Ramos (cell line): ENCODE data around the gene POLR3A.

Experiments used
- in situ Hi-C: fragments of 300-500 bp; cut with MboI; formaldehyde crosslinking; loops from one replicate; pipeline ENCODE4 v1.14.3; 2022; ENCODE audit warnings: low sequenced_read_pairs; ENCODE audit not compliant: unreplicated experiment

POLR3A gene

DNA sequence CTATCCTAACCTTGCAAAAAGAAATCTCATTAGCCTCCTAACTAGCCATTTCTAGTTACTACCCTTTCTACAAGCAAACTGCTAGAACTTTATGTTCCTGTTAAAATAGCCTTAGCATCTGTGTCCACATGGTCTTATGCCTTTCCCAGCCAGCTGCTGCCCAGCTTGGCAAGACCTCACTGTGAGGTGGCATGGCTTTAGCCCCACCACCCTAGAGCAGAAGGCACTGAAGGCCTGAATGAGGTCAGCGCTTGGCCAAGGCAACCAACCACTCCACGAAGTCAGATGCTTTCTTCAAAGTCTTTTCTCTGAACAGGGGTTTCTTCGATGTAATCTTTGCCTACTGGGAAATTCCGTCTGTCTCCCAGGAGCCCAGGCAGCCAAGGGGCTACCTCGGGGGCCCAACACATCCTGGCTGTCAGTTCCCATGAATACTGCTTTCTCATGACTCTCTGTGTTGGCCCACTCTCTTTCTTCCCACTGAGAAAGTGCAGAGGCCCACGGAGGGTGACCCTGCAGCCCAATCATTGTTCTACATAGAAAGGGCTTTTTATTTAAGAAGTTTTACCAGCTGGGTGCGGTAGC is 41.6 kb downstream of the POLR3A start:
- in situ Hi-C loops = no loop called here

DNA sequence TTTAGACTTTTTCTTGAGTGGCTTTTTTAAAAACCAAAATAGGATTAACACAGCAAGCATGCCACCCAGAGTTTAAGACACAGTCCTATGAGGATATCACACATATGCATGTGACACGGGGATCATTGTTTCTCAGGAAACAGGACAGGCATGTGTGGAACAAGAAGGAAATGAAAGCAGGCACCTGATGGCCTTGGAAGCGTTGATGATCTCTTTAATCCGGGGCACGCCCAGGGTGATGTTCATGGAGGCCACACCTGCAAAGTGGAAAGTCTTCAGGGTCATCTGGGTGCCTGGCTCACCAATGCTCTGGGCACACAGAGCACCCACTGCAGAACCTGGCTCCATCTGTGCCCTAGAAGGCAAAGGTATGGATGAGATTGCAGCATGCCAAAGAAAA is 44.3 kb downstream of the POLR3A start:
- in situ Hi-C loops = no loop called here

DNA sequence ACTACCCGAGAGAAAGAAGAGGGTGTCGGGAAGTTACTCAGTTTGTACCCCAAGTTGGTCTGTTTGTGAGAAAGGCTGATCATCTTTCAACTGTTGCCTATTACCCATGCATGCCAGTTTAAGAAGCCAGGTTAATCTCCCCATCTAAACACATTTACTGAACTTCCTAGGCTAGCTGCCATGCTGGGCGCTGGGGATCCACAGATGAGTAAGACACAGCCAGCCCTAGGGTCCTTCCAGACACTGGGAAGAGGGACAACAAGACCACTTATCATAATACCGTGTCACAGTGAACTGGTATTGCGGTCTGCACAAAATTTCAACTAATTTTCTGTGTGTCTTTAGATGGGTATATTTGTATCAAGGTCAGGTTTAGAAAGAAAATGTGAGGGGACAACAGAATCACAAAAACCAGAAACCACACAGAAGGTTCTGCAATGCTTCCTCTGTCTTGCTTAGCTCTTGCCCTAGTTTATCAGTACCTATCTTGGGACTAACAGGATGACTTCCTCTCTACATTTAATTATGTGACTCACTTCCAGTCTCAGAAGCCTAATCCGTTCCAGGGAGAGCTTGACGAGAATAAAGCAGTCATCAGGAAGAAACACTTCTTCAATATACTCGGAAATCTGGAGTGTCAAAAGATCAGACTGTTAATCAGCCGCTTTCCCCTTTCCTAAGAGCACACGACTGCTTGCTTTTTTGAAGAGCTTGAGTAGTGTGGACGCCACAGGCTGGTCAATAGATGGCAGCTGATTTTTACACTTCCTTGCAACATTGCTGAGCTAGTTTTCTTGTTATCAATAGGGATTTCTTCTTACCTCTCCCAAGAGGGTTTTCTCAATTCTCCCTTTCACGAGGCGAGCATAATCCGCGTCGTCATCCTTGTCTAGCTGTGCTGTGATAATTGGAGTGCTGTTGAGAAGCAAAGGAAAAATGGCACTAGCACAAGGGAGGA is 45.7 kb downstream of the POLR3A start:
- in situ Hi-C loops = no loop called here

DNA sequence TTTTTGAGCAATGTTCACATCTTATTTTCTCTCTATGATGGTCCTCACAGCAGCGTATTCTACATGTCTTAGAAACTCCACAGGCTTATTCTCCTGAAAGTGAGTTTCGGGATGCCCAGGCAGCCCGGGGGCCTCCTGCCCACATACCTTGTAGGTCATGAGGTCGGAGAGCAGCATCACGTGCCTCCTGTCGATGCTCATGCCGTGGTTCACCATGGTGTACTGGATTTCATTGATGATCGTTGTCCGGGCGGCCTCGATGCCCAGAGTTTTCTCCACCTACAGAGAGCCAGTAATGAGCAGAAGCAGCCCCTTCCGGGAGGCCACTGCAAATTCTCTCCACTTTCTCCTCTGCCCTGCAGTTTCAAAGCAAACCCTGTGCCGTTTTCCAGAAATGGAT is 48.0 kb downstream of the POLR3A start:
- in situ Hi-C loops = no loop called here

DNA sequence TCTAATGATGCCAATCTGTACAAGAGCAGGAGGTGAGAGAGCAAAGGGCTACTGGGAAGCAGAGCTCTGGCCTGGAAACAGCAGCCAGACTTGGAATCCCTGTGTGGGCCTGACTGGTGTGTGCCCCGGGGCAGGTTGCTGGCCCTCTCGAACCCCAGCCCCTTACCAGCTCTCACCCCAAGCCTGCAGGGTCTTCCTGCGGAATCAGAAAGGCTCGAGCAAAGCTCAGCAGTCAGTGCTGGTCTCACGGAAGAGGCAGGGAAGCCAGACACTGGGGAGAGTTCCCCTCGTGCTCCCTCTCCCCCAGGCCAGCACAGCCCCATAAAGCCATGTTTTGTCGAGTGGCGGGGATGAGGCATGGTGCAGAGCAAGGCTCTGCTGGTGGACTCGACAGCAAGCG is 50.1 kb downstream of the POLR3A start:
- in situ Hi-C loops = no loop called here

DNA sequence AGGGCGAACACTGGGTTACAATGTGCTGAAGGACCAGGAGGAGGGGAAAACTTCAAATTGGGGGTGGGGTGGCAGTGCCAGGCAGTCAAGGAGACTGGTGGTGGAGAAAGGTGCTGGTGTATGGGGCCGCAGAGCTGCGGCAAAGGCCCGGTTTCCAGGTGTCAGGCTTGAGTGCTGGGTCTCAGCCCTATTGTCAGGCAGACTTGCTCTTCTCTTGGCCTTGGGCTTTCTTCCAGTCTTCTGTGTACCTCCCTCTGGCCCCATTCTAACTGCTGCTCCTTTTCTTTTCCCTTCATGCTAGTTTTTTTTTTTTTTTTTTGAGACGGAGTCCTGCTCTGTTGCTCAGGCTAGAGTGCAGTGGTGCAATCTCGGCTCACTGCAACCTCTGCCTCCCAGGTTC is 51.0 kb downstream of the POLR3A start:
- in situ Hi-C loops = no loop called here

DNA sequence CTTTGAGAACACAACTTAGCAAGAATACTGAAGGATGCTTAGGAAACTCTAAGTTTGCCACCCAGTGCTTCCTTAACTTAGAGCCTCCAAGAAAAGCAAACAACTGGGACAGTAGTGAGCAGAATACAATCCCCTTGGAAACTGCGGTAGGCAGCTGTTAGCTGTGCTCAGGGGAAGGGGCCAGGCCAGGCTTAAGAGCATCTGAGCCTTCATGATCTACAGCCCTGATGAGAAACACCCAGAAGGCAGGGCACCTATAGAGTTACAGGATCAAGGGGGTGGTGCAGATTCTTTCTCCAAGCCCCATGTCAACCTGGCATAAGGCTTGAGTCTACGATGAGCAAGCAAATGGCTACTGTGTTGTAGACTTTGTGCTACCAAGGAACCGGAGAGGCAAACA is 51.4 kb downstream of the POLR3A start:
- in situ Hi-C loops = no loop called here

DNA sequence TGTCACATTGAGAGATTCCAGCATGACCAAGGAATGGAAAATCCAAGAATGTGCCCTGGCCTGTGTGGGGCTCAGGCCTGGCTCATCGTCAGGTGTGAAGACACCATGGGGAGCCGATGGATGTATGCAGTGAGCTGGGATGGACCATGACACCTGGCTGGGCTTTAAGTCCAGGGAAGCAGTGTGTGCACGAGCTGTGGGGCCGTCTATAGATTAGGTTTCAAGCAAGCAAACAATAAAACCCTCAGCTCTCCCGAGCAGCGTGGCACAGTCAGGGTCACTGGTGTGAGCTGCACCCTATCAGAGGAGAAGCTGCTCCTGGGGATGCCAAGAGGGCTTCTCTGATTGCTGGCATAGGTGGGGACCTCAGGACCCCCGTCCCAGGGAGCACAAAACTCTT is 52.3 kb downstream of the POLR3A start:
- in situ Hi-C loops = no loop called here

DNA sequence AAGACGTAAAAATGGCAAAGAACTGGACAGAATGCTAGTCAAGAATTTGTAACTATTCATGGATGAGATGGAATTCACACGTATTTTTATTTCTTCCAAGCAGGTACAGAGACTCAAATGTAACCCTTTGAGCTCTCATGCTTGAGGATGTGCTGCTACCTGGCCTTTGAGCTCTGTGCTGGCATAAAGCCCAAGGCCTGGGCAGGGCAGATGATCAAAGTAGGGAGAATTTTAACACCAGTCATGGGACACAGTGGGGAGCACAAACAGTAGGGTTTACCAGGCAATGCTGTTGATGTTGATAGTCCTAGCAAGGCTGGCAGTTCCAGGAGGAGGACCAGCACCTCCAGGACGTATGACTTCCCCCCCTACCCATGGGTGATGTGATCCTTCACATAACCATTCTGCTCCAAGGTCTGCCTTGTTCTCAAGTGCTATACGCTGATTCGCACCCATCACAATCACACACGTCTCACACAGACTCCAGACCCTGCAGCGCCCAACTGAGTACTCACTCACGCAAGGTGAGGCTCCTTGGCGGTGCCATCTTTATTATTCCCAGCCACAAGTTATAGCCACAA is 54.1 kb downstream of the POLR3A start:
- in situ Hi-C loops = no loop called here

DNA sequence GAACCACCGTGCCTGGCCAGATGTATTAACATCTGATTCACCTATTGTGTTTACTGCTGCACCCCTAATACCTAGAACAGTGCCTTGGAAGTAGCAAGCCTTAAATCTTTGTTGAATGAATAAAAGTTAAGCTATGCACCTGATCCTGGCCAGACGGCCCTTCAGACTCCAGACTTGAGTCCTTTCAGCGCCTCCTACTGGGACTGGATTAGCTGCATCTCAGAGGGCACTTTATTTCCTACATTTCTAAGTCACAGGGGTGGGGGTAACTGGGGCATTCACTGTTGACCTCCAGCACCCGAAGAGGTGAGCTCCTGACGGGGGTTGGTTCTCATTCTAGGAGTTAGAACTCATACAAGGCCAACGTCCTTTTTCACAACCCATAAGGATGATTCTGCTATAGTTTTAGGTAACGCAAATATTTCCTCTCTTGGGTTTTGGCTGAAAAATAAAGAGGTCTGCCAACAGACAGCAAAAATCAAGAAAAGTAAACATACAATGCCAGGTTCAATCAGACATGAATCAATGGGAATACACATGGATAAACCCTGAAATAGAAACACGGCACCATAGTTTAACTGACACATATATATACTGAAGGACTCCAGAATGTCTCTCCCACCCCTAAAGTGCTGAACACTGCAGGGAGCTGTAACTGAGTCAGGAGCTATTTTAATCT is 54.8 kb downstream of the POLR3A start:
- in situ Hi-C loops = no loop called here

DNA sequence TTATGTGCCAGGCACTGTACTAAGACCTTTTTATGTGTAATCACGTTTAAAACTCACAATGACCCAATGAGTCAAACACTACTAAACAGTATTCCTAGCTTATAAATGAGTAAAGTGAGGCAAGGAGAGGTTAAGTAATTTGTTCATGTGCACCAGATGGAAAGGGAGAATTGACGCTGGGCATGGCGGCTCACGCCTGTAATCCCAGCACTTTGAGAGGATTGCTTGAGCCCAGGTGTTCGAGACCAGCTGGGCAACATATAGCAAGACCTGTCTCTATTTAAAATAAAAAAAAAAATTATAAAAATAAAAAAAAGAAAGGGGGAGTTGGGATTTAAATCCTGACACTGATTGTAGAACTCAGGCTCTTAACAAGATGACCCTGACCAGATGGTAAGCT is 56.0 kb downstream of the POLR3A start:
- in situ Hi-C loops = no loop called here

DNA sequence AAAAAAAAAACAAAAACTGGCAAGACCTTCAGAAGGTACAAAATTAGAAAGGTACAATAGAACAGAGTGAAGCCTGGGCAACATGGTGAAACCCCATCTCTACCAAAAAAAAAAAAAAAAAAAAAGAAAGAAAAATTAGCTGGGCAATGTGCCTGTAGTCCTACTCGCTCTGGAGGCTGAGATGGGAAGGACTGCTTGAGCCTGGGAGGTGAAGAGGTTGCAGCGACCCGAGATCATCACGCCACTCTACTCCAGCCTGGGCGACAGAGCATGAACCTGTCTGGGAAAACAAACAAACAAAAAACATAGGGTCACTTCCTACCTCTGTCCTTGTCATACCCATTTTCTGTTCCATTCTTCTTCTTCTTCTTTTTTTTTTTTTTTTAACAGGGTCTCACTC is 57.2 kb downstream of the POLR3A start:
- in situ Hi-C loops = no loop called here

DNA sequence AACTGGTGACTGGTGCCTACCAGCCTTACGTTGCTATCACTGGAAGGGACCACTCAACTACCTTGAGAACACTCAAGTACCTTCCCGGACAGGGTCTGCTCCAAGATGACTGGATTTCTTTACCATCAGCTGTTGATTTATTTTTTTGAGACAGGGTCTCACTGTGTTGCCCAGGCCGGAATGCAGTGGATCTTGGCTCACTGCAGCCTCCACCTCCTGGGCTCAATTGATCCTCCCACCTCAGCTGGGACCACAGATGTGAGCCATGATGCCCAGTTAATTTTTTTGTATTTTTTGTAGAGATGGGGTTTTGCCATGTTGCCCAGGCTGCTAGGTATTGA is 57.5 kb downstream of the POLR3A start:
- in situ Hi-C loops = no loop called here

DNA sequence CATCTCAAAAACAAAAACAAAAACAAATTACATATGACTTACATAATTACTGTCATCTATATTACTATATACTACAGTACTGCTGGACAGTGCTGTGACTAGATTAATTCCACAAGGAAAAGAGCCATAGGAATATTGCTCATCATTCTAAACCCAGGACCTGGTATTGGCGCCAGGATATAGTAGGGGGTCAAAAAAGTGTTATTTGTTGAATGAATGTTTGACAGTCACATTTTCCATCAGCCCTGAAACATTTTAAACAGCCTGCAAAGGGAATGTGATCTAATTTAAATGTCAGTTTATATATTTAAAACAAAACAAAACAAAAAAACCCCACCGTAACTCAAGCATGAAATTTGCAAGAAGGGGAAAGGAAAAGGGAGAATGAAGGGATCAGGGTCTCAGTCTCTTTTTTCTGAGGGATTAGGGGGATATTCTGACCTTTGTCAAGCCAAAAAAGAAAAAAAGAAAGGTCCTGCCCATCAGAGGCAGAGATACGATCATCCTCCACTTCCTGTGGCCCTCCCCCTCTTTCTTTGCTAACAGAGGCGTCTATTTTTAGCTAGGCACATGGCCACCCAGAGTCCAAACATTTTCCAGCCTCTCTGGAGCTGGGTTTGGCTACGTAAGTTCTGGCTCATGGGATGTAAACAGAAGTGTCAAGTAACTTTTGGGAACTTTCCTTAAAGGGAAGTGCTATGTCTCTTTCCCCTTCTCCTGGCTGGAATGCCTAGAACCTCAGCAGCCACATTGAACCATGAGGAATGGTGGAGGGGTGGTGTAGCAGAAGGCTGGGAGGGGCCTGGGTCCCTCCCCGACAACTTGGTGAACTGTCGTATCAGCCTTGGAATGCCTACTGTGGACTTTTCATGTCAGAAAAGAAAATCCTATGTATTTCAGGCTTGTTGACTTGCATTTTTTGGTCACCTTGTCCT is 58.2 kb downstream of the POLR3A start:
- in situ Hi-C loops = no loop called here

DNA sequence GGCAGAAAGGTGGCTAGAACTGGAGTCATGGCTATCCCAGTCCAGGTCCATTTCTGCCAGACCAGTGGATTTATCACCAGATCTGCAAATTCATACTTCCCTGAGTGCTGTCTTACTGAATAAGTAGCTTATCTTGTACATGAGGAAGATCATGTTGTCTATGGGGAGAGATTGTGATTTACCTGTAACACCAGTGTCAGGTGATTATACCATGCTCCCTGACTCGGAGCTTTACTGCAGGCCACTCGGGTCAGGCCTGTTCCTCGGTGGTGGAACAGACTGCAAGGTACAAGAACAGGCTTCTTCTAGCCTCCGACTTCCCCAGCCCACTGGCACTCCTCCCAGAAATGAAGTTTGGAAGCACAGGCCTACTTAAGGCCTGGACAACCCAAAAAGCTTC is 60.2 kb downstream of the POLR3A start:
- in situ Hi-C loops = no loop called here

DNA sequence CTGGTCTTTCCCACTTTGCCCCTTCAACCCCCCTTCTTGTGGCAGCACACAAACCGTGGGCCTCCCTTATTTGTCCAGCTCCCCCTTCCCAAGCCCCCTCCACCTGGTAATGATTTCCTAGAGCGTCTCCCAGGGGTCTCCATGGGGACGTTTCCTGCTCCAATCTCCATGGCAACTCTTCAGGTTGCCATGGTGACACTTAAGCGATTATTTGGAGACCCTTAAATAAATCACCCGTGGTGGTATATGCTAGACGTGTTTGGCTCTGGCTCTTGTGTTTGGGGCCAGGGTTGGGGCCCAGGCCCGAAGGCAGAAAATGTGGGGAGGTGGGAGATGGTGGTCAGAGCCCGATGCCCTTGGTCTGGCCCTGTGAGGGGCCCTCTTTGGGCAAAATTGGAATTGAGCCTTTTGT is 61.7 kb downstream of the POLR3A start:
- in situ Hi-C loops = no loop called here

DNA sequence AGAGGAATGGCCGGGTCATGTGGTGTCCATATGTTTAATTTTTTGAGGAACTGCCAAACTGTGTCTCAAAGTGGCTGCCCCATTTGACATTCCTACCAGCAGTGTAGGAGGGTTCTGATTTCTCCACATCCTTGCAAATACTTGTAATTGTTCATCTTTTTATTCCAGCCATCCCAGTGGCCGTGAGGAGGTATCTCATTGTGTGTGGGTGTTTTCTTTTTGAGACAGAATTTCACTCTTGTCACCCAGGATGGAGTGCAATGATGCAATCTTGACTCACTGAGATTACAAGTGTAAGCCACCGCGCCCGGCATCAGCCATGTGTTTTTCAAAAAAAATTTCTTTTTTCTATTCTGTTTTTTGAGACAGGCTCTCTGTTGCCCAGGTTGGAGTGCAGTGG is 64.0 kb downstream of the POLR3A start:
- in situ Hi-C loops = no loop called here

DNA sequence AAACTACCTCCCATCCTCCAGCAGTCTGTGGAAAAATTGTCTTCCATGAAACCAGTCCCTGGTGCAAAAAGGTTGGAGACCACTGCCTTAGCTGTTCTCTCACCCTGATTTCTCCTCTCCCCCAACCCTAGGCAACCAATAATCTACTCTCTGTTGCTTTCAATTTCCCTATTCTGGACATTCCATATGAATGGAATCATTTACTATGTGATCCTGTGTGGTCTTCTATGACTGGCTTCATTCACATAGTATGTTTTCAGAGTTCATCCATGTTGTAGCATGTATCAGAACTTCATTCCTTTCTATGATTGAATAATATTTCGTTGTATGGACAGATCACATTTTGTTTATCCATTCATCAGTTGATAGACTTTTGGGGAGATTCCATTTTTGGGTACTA is 64.5 kb downstream of the POLR3A start:
- in situ Hi-C loops = no loop called here

DNA sequence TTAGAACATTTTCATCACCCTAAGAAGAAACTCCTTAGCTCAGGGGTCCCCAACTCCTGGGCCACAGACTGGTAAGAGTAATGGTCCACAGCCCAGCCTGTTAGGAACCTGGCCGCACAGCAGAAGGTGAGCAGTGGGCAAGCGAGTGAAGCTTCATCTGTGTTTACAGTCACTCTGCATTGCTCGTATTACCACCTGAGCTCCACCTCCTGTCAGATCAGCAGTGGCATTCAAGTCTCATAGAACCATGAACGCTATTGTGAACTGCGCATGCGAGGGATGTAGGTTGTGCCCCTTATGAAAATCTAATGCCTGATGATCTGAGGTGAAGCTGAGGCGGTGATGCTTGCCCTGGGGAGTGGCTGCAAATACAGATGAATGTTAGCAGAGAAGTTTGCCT is 65.4 kb downstream of the POLR3A start:
- in situ Hi-C loops = no loop called here
